Glomerular visceral epithelial cell (primary cell): Measurements from ENCODE around the gene ANKRD37.
A peak's percentile ranks its signal among the peaks of the same experiment; 100 is the strongest.

Source experiments
- DNase-seq: peaks from one replicate; pipeline ENCODE4 v3.0.0-alpha.2; 2016; ENCODE audit errors: extremely low spot score

ANKRD37 gene

DNA sequence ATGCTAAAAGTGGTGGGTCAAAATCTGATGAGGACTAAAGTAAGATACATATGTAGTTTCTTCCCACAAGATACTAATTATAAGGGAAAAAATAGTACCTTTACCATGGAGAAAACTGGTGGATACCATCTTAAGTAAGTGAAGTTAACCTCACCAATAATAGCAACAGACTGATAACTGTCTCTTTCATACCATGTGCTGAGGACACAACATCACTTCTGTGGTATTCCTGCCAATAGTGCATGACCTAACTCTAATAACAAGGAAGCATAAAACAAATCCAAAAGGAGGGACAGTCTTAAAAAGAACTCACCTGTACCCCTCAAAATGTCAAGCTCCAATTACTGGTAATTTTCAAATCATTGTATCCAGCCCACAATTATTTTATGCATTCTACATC lies 20.3 kb downstream of the ANKRD37 start:
- DNase-seq, result no peak

DNA sequence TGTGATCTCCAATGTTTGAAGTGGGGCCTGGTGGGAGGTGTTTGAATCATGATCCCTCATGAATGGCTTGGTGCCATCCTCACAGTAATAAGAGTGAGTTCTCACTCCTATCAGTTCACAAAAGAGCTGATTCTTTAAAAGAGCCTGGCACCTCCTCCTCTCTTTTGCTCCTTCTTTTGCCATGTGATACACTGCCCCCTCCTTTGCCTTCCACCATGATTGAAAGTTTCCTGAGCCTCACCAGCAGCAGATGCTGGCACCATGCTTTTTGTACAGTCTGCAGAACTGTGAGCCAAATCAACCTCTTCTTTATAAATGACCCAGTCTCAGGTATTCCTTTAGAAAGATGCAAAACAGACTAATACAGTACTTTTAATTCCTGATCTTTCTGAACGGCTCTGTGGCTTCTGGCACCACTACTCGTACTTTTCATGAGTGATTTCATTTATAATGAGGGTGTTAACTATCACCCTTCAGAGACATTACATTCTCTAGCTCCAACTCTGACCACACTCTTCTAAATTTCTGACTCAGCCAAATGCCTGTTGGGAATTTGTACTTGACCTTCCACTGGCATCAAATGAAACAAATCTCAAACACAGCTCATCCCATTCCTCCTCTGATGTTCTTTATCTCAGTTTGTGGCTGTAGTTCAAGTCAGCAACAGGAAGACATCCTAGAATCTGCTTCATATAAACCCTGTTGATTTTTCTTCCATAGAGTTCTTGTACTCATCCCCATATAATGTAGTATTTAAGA lies 24.9 kb downstream of the ANKRD37 start:
- peak; percentile 47 for DNase-seq

DNA sequence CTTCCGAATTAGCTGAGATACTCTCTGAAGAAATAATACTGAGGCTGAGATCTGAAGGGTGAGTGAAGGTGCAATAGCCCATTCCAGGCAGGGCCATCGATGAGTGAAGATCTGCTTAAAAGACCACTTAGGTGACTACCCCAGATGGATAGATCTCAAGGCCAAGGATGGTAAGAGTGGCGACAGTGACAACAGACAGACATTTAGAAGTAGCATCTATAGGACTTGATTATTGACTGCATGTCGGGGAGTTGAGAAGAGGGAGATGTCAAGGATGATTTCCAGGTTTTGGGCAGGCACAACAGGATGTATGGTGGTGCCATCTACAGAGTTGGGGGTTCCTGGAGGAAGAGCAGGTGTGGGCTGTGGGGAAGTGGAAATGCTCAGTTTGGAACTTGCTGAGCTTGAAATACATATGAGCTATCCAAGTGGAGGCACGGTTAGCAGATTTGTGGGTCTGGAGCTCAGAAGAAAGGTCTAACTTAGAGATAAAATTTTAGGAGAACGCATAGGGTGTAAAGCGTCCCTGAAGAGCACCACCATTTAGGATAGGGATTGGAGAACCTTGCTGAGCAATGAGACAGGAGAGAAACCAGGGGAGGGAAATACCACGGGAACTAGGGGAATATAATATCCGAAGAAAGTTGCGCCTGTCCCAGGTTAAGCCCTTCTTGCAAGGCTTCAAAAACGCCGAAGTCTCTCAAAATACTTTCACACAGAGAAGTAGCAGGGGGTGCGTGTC lies 28.4 kb downstream of the ANKRD37 start:
- DNase-seq, result peak; percentile 9

DNA sequence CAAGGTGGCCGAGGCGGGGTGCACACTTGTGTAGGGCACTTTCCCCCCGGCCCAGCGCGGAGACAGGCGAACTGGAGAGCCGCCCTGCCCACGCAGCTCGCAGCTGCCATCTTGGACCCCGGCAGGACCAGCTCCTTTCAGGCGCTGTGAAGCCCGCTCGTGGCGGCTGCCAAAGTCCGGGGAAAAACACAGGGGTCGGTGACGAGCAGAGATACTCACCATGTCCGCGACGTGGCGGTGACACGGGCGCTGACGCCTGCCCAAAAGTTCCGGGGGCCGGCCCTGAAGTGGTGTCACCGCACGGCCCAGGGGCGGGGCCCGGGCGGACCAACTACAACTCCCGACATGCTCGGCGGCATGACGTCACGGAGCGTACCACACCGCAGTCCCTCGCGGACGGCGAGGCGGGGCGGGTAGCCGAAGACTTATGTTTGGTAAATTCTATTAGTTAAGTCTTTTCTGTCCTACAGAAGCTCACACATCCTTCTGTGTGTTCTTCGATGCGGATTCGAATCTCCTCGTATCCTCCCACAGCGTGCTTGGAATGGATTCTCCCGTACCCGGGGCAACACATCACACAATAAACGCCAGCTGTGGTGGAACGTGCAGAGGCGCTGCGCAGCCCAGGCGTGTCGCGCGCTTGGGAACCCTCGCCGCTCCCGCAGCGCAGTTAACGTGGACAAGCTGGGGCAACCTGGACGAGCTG lies 29.2 kb downstream of the ANKRD37 start, which contains the start of gene UFSP2:
TSS of gene UFSP2 (minus strand) at position 318 of the 706 bp plus-strand sequence. CDS start at position 222, 96 bp downstream.
- peak; percentile 87 for DNase-seq

DNA sequence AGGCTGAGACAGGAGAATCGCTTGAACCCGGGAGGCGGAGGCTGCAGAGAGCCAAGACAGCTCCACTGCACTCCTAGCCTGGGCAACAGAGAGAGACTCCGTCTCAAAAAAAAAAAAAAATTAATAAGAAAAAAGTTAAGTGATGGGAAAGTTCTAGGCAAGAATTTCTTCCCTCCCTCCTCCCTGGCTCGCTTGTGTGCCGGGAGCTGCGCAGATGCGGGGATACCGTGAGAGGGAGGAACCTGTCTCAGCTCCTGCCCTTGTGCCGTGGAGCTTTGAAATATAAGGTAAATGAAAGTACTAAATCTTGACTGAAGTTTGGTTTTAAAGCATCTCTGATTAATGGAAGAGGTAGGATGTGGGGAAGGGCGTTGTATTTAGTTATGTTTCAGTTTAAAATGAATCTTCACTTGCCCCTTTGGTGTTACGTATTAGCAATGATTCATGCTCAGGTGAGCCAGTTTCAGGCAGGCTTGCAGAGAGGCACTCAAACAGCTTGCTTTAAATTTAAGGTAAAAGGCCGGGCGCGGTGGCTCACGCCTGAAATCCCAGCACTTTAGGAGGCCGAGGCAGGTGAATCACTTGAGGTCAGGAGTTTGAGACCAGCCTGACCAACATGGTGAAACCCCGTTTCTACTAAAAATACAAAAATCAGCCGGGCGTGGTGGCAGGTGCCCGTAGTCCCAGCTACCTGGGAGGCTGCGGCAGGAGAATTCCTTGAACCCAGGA lies 30.5 kb downstream of the ANKRD37 start:
- no peak for DNase-seq

DNA sequence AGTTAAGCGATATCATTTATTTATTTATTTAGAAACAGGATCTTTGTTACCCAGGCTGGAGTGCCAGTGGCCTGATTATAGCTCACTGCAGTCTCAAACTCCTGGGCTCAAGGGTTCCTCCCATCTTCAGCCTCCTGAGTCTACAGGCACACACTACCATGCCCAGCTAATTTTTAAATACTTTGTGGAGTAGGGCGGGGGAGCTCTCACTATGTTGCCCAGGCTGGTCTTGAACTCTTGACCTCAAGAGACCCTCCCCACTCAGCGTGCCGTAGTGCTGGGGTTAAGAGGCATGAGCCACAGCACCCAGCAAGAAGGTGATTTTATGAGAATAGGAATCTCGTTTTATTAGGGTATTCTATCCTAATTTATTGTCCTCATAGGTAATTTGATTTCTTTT lies 33.0 kb downstream of the ANKRD37 start:
- DNase-seq, result no peak

DNA sequence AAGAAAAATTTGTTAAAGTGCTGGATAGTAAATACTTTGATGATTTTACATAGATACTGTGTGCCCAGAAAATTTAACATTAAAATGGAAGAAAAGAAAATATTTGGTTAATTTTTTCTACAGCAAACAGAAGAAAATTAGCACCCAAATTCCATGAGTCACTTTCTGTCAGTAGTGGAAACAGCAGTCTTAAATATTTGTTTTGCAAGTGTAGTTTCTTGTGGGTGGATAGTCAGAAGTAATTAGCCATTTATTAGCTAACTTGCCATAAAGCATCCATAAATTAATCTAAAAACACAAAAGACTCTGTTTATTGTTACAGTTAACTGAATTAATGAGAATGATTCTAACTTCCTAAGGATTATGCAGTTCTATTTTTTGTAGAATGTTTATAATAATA lies 38.8 kb downstream of the ANKRD37 start:
- DNase-seq, result no peak

DNA sequence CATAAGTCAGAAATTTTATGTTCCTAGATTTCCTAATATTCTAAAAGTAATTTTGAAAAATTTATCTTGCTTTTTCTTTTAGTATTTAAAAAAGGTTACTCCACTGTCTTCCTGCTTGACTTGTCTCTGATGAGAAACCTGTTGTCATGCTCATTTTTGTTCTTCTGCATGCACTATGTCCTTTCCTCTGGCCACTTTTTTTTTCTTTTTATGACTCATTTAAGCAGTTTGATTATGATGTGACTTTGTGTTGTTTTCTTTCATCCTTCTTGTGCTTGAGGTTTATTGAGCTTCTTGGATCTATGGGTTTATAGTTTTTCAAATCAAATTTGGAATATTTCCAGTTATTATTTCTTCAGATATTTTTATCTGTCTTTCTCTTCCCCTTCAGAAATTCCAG lies 41.2 kb downstream of the ANKRD37 start:
- no peak for DNase-seq

DNA sequence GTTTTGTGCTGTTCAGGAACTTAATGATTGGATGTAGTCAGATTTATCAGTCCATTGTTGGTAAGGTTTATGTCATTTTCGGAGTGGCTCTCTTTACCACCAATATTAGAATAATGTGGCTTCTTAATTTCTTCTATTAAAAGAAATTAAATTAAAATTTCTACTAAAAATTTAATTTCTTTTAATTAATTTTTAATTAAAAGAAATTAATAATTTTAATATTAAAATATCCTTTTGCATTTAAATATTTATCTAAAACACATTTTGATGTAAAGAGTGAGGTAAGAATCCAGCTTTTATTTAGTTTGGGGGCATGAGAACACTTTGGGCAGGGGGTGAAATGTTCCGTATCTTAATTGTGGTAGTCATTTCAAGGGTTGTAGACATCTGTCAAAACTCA lies 44.8 kb downstream of the ANKRD37 start:
- no peak for DNase-seq

DNA sequence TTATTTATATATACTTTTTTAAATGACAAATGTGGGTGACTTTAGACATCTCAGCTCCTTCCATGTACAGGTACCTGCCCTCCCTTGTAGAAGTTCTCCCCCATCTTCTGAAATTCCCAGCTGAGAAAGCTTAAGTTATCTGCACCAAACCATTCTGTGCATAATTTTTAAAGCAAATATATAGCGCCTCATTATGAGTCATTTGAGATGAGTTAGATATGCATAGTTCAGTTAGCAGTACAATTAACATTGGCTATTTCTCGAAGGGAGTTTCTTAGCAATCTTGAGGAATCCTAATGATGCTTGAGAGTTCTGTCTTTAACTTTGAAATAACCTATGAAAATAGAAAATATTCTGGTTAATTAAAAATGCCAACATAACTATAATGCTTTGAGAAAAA lies 48.6 kb downstream of the ANKRD37 start:
- DNase-seq, result no peak
